GM19193 (cell line): Measurements from ENCODE around the gene ELOVL1.

Experiments
- POLR2A ChIP-seq: IDR thresholded peaks from 4 replicates; pipeline ENCODE4 v1.6.1; 2011; ENCODE audit not compliant: insufficient read depth, insufficient read length; ENCODE audit errors: extremely low read depth

Gene ELOVL1

GRCh38 chr1:43327549-43328292 is 40.1 kb downstream of the ELOVL1 start:
- no peak for TF ChIP-seq POLR2A

GRCh38 chr1:43325381-43325780 is 42.4 kb downstream of the ELOVL1 start:
- TF ChIP-seq POLR2A, result no peak

DNA sequence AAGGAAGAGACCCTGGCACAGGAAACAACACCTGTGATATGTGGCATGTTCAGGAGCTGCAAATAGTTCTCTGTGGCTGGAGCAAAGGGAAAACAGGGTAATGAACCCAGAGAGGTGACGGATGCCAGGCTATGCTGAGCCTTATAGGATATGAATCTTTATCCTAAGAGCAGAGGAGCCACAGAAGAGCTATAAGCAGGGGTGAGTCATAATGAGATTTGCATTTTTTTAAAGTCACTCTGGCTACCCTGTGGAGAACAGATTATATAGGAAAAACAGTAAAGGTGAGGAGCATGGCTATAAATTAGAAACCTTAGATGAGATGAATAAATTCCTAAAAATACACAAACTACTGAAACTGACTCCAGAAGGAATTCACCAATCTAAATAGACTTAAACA is 43.0 kb downstream of the ELOVL1 start:
- no peak for TF ChIP-seq POLR2A

DNA sequence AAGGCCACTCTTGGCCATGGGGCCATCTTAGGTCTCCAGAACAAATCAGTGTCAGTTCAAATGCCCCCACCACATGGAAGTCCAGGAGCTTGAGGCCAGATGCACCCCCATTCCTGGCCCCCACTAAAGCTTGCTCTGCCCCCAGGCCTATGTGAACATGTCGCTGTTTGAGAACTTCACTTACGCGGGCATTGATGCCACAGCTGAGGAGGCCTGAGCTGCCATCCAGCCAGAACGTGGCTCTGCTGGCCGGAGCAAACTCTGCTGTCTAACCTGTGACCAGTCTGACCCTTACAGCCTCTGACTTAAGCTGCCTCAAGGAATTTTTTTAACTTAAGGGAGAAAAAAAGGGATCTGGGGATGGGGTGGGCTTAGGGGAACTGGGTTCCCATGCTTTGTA is 45.3 kb downstream of the ELOVL1 start:
- TF ChIP-seq POLR2A, result no peak

- no peak for TF ChIP-seq POLR2A
Observed at GRCh38 chr1:43321331-43321891, 46.4 kb downstream of the ELOVL1 start.

DNA sequence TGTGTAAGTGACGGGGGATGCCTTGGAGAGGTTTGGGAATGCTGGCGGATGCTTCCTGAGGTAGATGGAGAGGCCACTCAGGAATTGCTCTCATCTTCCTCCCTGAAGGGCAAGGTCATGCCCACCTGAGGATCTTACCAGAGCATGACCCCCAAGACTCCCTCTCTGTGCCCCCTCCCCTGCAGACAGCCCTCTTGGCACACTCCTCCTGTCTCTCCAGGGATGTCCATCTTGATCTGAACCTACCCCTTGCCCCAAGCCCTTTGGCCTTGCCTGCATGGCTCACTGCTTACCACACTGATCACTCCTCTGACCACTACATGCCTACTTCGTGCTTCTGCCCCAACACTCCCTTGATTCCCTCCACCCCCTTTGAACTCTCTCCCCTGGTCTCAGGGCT is 48.0 kb downstream of the ELOVL1 start:
- no peak for TF ChIP-seq POLR2A

GRCh38 chr1:43319288-43319687 is 48.5 kb downstream of the ELOVL1 start:
- TF ChIP-seq POLR2A, result no peak

DNA sequence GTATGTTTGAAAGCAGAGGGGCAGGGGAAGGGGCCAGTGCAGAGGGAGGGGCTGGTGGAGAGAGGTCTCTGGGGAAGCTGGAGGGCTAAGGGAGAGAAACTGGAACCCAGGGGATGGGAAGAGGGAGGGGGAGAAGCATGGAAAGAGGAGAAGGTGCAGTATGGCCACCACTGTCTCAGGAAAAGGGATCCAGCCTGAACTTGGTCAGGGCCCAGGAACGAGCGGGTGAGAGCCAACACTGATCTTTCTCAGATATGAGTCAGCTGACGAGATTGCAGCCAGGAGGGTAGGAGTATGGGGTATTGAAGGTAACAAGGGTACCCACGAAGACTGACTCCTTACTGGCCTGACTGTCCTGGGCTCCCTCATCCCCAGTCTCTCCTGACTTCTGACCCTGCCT is 49.0 kb downstream of the ELOVL1 start:
- TF ChIP-seq POLR2A, result no peak

DNA sequence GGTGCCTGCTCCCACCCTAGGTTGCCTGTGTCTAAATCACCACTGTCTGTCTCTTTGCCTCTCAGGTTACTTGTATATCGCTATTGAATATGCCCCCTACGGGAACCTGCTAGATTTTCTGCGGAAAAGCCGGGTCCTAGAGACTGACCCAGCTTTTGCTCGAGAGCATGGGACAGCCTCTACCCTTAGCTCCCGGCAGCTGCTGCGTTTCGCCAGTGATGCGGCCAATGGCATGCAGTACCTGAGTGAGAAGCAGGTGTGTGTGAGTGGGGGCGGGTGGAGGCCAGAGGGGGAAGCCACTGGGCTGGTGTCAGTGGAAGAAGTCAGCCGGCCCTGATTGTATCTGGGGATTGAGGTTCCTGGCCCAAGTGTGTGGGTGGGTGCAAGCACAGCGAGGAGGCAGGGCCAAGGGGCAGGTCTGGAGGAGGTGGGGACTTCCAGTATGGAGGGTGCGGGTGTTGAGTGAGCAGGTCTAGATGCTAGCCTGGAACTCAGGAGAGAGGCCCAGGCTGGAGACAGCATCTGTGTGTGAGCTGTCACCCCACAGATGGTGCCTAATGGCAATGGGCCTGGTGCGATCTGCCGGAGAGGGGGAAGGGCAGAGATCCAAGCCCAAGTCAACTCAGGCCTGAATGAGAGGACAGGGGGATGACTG is 49.9 kb downstream of the ELOVL1 start:
- TF ChIP-seq POLR2A, result no peak

DNA sequence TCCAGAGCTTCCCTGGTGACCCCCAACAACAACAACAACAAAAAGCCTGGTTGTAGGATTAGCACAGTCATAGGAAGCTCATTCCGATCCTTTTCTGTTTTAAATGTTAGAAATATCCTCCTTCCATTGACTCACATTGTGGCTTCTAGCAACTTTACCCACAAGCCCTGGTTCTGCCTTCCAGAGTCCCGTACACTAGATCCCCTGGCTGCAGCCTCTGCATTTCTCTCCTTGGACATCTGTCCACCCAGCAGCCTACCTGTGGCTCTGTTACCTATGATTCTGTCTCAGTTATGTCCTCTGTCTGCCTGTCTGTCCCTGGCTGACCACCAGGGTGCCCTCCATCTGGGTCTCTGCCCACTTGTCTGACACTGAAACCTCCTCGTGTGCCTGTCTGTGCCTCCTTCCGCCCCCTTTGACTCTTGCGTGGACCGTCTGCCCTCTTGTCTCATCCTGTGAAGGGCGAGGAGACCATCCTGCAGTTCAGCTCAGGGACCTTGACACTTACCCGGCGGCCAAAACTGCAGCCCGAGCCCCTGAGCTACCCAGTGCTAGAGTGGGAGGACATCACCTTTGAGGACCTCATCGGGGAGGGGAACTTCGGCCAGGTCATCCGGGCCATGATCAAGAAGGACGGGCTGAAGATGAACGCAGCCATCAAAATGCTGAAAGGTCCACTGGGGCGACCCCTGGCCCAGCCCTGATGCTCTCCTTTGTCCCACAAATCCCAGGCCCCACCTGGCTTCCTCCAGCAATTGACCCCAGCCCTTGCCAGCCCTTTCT is 50.9 kb downstream of the ELOVL1 start:
- TF ChIP-seq POLR2A, result no peak

GRCh38 chr1:43315963-43316737 is 51.7 kb downstream of the ELOVL1 start:
- TF ChIP-seq POLR2A, result no peak

GRCh38 chr1:43315481-43315880 is 52.3 kb downstream of the ELOVL1 start:
- TF ChIP-seq POLR2A, result no peak

DNA sequence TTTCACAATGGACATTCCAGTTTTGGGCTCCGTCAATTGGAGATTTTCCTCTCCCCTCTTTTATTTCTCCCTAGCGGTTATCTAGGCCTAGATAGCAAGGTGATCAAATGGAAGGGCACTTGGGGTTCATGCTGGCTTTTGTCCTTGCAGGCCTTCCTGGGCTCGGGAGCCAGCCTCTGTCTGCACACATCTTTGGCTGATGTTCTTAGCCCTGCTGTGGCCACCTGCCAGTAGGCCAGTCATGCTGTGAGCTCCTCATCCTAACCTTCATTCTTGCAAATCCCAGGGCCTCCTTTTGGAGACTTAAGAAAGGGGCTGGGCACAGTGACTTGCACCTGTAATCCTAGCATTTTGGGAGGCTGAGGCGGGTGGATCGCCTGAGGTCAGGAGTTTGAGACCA is 53.6 kb downstream of the ELOVL1 start:
- TF ChIP-seq POLR2A, result no peak

DNA sequence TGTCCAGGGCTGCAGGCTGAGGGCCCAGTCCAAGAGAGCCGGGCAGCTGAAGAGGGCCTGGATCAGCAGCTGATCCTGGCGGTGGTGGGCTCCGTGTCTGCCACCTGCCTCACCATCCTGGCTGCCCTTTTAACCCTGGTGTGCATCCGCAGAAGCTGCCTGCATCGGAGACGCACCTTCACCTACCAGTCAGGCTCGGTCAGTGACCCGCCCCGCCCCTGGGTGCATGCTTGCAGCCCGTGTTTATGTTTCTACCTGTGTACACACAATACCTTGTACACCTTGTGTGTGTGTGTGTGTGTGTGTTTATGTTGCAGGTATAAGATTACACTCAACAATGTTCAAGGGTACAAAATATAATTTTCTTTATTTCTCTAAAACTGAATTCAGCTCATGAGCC is 54.0 kb downstream of the ELOVL1 start:
- TF ChIP-seq POLR2A, result no peak
